Measurements from ENCODE around the gene WASHC4.

- no peak for TF ChIP-seq CTCF (IDR thresholded peaks at IDR 0.05 in 8 of 11, conservative IDR thresholded peaks at IDR 0.05 in 3 of 11)
- TF ChIP-seq POLR2AphosphoS5 (IDR thresholded peaks at IDR 0.05): no peak
Measured at GRCh38 chr12:105083031-105083430, 24.5 kb upstream of the WASHC4 start.

All from spleen (tissue), 7 donors.